GM19351 (cell line): ENCODE measurements around the gene YIPF6.
"Not testable (repeated sequence)": the region's sequence is repeated elsewhere in the genome, so short reads cannot be mapped to it uniquely, and the experiment has no call there.

Source experiments
- ATAC-seq: cut with Tn5 transposase; IDR thresholded peaks from one replicate; pipeline ENCODE4 v1.9.1; 2021; ENCODE audit warnings: mild to moderate bottlenecking, moderate library complexity; ENCODE audit not compliant: unreplicated experiment

The YIPF6 gene

DNA sequence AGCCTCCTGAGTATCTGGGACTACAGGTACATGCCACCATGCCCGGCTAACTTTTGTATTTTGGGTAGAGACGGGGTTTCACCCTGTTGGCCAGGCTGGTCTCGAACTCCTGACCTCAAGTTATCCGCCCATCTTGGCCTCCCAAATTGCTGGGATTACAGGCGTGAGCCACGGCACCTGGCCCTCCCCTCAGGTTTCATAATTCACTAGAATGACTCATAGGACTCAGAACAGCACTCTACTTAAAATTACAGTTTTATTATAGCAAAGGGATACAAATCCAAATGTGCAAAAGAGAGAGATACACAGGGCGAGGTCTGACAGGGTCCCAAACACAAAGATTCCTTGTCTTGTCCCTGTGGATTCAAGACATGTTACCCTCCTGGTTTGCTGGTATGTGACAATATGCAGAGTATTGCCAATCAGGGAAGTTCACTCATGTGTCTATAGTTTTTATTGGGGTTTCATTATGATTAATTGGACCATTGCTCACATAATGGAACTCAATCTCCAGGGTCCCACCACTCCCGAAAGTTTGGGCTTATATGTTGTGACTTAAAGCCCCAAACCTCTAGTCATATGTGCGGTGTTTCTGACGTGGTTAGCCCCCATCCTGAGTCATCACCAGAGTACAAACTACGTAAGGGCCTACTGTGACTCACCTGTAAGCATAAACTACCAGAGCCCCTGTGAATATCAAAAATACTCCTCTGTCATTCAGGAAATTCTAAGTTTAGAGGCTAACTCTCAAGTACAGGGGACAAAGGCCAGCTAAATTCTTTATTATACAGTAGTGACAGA is 5.2 kb downstream of the YIPF6 start:
- ATAC-seq, result peak; percentile 83

DNA sequence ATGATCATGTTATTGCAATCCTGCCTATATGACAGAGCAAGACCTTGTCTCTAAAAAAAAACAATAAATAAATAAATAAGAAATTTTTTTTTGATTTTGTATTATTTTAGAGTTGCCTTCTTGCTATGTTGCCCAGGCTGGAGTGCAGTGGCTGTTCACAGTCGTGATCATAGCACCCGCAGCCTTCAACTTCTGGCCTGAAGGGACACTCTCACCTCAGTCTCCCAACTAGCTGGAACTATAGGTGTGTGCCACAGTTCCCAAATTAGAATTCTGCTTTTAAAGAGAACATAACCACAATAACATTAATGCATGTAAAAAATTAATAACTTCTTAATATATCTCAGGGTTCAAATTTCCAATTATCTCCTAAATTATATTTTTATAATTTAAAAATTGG is 7.8 kb downstream of the YIPF6 start:
- no peak for ATAC-seq

DNA sequence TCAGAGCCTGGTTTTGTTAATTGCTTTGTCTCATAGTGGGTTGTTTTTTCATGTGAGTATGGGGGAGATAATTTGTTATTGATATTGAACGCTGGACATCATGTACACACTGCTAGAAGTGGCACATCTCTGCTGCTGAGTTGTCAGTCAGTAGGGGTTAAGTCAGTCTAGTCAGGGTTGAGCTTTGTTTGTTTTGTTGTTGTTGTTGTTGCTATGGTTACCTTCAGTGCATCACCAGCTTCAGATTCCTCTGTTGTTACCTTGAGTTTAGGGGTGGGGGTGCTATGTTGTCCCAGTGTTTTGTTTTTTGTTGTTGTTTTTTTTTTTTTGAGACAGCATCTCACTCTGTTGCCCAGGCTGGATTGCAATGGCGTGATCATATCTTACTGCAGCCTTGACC is 9.9 kb downstream of the YIPF6 start:
- ATAC-seq, result no peak

DNA sequence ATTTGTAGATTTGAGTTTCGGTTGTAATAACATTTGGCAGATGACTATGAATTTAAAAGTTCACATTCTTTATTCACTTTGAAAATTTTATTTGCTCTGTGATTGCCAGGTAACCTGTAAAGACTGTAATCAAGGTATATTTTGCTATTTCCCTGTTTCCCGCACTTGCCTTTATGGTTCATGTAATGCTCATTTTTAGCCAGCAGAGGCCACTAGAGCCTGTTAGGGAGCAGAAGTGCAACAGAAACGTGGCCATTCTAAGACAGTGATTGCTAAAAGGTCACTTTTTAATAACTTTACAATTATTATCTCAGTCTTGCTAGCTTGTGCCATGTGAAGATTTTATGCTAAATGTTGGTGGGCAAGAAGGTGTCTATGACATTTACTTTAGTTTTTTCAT is 12.4 kb downstream of the YIPF6 start:
- peak; percentile 80 for ATAC-seq

DNA sequence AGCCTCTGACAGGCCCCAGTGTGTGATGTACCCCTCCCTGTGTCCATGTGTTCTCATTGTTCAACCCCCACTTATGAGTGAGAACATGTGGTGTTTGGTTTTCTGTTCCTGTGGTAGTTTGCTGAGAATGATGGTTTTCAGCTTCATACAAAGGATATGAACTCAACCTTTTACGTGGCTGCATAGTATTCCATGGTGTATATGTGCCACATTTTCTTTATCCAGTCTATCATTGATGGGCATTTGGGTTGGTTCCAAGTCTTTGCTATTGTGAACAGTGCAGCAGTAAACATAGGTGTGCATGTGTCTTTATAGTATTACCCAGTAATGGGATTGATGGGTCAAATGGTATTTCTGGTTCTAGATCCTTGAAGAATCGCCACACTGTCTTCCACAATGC is 25.8 kb downstream of the YIPF6 start:
- ATAC-seq, result not testable (repeated sequence)

DNA sequence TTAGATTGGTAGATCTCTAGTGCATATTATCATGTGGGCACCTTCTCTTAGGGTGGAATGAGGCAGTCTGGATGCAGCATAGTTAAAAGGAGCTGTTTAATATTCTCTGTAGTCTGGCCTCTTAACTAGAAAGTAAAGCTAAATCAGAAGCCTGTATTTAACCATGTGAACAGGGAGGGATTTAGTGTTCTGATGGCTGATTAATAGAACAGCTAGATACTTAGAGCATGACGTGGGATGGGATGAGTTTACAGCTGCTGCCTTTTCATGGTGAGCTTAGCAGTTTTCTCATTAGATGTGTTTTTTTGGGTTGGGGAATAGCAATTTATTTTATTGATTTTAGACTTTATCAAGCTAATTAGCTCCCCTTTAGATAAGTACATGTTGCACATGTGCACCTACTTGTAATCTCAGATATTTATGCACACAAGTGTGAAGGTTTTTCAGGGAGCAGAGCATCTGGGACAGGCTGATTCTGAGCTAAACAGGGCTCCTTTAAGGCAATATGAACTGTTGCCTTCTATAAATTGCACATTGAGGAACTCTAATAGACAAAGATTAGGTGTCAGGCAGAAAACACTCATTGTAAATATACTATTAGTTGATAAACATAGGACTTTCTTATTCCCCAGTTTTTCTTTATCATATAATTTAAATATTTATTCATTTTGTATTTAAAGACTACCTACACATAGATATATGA is 34.1 kb downstream of the YIPF6 start:
- ATAC-seq, result no peak

DNA sequence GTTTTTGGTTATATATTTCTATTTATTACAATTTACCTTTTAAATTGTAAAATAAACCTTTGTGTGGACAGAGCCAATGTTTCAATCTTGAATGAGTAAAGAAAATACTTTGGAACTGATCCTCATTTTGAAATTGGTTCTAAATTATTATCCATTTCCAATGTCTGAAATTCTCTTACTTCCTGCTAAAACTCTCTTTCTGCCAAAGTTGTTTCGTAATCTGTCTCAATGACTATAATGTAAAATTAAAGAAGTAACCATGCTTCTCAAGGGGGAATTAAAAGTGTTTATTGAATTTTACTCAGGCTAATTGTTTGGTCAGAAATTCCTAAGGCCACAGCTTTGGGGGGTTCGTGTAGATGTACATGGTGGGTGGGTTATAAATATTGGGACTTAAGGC is 34.8 kb downstream of the YIPF6 start:
- no peak for ATAC-seq

DNA sequence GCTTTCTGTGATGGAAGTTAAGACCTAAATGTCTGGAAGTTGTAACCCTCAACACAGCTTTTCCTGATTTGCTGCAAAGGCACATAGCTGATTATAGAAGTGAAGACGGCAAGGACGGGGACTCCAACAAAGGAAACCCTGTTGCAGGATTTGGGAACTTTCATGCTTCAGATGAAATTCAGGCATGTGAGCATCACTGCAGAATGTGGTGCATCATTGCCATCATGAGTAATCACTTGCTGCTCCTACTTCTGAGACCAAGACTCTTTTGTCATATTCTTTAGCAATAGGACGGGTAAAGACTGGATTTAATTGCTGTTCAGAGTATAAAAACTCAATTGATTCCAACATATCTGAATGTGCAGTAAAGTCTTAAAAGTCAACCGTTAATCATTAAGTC is 35.8 kb downstream of the YIPF6 start:
- no peak for ATAC-seq

DNA sequence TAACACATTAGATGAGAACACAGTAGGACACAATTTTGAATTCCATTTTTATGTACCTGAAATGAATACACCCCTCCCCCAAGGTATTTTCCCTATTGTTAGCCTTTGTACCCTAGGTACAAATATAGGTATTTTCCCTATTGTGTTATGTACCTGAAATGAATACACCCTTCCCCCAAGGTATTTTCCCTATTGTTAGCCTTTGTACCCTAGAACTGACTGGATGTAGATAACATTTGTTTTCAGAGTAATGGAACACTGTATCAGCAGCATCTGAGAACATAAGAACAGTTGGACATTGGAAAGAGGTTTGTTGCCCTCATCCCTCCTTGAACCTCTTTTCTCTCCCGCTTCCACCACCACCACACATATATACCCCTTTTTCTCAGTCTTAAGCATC is 37.6 kb downstream of the YIPF6 start:
- no peak for ATAC-seq

DNA sequence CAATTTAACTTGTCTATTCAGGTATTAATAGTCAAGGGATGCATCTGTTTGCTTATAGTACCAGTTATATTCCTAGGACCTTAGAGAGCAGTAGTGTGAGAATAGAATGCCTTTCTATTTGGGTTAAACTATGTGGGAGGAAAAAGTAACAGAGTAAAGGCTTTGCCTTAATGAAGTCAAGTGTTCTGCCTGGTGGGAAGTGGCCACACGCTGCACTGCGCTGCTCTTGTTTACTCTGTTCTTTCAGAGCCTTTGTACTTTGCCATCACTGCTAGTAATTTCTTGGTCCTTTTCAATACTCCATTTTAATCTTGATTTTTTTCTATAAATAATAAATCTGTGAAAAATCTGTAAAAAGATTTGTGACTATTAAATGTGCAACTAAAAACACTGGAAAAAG is 38.0 kb downstream of the YIPF6 start:
- ATAC-seq, result no peak

DNA sequence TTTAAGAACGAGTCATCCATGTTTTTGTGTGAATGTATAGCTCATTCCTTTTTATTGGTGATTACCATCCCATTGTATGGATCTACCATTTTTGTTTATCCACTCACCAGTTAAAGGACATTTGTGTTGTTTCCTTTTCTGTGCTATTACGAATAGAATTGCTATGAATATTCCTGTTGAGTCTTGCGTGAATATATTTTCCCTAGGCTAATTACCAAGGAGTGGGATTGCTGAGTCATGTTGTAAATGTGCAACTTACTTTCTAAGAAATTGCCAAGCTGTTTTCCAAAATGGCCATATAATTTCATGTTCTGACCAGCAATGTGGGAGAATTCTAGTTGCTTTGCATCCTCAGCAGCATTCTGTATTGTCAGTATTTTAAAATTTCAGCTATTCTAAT is 51.3 kb downstream of the YIPF6 start:
- no peak for ATAC-seq

DNA sequence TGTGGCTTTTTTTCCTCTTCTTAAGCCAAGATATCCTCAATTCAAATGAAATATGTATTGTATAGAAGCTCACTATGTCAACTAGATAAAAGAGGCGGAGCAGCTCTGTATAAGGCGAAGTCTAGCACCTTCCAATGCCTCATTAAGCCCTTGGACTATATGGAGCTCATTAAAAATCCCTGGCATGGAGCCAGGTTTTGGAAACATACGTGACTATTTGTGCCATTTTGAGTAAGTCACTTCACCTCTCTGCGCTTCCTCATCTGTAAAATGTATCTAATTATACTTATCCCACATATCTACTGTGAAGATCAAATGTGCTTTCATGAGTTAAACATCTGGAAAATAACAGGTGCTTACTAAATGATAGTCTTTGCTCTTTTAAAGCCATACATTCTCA is 57.2 kb downstream of the YIPF6 start:
- ATAC-seq, result no peak

DNA sequence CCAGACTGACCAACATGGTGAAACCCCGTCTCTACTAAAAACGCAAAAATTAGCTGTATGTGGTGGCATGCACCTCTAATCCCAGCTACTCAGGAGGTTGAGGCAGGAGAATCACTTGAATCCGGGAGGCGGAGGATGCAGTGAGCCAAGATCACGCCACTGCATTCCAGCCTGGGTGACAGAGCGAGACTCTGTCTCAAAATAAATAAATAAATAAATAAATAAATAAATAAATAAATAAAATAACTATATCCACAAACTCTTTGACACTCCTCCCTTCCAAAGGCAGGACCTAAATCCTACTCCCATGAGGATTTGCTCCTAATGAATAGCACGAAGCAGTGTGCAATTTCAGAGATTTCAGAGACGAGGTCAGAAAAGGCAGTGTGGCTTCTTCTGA is 58.3 kb downstream of the YIPF6 start:
- not testable (repeated sequence) for ATAC-seq

DNA sequence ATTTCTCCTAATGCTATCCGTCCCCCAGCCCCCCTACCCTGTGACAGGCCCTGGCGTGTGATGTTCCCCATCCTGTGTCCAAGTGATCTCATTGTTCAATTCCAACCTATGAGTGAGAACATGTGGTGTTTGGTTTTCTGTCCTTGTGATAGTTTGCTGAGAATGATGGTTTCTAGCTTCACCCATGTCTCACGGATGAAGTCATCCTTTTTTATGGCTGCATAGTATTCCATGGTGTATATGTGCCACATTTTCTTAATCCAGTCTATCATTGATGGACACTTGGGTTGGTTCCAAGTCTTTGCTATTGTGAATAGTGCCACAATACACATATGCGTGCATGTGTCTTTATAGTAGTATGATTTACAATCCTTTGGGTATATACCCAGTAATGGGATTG is 61.1 kb downstream of the YIPF6 start:
- ATAC-seq, result not testable (repeated sequence)

DNA sequence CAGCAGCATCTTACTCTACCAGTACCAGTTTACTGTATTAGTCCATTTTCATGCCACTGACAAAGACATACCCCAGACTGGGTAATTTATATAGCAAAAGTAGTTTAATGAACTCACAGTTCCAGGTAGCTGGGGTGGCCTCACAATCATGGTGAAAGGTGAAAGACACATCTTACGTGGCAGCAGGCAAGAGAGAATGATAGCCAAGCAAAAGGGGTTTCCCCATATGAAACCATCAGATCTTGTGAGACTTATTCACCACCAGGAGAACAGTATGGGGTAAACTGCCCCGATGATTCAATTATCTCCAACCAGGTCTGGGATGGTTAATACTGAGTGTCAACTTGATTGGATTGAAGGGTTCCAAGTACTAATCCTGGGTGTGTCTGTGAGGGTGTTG is 69.3 kb downstream of the YIPF6 start:
- ATAC-seq, result no peak

DNA sequence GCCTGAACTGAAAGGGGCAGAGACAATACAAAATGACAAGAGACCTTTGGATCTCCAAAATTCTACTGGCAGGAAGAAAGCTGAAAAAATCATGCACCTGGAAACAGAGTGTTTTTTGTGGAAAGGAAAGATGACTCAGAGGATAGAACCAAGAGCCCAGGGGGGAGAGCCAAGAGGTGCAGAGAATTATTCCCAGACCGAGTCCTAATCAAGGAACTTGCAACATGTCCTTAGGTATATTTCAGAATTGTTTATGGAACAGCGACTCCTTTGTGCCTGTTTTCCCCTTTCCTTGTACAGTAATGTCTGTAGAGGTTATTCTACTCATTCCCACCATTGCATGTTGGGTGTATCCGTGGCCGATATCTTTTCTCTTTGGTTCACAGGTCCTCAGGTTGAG is 71.7 kb downstream of the YIPF6 start:
- no peak for ATAC-seq

DNA sequence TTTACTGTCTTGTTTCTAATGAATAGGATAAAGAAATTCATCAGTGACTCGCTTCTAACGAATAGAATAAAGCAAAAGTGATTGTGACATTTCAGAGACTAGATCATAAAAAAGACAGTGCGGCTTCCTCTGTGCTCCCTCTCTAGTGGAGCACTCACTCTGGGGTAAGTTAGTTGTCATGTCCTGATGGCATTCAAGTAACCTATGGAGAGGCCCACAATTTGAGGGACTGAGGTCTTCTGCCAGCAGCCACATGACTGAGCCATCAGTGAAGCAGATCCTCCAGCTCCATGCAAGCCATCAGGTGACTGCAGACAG is 72.4 kb downstream of the YIPF6 start:
- no peak for ATAC-seq

DNA sequence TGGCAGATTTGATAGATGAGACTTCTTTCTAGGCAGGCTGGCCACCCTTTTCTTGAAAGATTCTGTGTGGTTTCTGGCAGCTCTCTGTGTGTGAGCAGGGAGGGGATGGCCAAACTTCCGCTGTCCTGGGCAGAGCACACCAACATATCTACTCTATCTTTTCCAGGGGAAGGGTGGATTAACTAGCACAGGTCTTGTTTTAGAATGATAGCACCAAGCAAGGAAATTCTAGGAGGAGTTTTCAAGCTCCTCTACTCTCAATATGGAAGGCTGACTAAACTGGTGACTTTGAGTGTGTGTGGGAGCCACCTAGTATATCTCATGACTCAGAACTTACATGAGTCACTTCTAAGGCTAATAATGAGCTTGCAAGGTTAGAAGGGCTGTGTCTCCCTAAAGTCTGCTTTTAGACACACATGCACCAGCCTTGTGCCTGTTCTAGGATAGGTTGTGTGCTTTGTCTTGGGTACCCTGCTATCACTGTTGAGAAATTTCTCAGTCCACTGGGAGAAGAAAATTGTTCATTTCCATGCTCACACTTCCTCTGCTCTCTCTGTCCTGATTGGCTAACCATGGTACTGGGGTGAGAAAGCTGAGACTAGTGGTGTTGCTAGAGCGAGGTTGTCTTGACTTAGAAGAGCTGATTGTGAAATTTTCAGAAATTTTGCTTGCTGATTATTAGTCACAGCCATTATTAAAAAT is 72.9 kb downstream of the YIPF6 start:
- peak; percentile 87 for ATAC-seq

DNA sequence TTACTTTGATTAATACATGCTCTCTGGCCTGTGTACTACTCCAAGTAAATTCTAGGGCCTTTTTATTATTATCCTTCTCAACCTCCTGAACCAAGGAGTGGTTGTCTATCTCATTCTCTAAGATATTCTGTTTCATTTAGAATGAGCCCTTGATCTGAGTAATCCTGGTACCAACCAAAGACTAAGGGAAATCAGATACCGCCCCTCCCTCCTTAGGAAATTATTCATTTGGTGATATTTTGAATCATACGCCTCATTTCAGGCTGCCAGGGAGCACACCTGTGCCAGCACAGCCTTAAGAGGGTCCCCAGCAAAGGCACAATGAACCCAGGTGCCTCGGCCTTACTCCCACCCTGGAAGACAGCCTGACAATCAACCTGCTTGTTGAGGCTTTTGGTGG is 75.4 kb downstream of the YIPF6 start:
- no peak for ATAC-seq

DNA sequence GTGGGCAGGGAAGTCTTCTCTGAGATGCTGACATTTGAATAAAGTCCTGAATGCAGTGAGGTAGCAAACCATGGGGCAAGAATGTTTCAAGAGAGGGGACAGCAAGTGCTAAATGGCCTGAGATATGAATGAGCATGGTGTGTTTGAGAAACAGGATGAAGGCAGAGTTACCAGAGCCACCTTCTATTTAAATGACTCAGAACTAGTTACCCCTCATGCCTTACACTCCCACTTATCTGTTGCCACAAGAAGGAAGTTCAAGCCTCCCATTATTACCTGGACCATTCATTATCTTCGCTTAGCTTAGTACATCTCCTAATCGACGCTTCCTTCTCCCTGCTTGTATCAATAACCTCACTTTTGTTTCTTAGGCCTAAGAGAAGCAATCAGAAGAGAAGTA is 81.0 kb downstream of the YIPF6 start:
- no peak for ATAC-seq

DNA sequence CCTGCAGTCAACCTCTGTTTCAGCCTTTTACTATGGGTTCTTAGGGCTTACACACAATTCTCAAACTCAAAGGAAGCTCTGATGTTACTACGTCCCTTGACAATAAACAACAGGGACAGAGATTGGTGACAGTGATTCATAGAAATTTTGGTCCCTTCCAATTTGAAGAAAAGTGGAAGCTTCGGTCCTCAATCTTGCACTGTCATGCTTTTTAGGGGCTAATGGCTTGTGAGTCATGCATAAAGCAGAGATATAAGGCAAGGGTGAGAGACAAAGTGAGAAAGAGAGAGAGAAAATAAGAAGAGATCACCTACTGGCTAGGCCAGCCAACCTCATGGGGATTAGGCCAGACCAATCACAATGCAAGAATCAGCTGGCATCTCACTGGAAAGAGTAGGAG is 85.4 kb downstream of the YIPF6 start:
- ATAC-seq, result no peak
